ENCODE measurements around the gene PAIP2. TPM values are rescaled to one million over a fixed set of nuclear protein-coding genes. Genes with fewer than 3 reads are reported as not detected.
"Not testable (repeated sequence)": the region's sequence is repeated elsewhere in the genome, so short reads cannot be mapped to it uniquely, and the experiment has no call there.

Gene PAIP2
- total RNA-seq, 1 donor from 2014 or later = 86.6 TPM

DNA sequence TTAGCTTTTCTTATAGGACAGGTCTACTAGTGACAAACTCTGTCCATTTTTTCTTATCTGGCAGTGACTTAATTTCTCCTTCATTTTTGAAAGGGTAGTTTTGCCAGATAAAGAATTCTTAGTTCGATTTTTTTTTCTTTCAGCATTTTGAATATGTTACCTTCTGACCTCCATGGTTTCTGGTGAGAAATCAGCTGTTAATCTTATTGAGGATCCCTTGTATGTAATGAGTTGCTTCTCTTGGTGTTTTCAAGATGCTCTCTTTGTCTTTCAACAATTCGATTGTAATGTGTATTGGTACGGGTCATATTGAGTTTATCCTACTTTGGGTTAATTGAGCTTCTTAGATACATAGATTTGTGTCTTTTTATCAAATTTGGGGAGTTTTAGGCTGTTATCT, 12.5 kb downstream of the PAIP2 start:
- Histone ChIP-seq H3K4me3 (ENCODE audit: low read length in 3 of 3) (no peak overlapping the region), H3K9me3 (ENCODE audit: control insufficient read depth in 3 of 3, low read length in 3 of 3) (no peaks in the 10 kb centered on the region), H3K4me1 (ENCODE audit: control insufficient read depth in 3 of 3, insufficient read depth in 3 of 3, low read length in 3 of 3) (peaks cover 0 to 3% (median 0%) of the 10 kb centered on the region in 3 donors), H3K36me3 (ENCODE audit: control insufficient read depth in 3 of 3, insufficient read depth in 3 of 3, low read length in 3 of 3) (peaks cover 0 to 2% (median 0%) of the 10 kb centered on the region in 3 donors), H3K9ac (ENCODE audit: low read depth in 1 of 3, low read length in 3 of 3) (no peak overlapping the region), H3K27me3 (ENCODE audit: control insufficient read depth in 3 of 3, insufficient read depth in 3 of 3, low read length in 3 of 3) (no peaks in the 10 kb centered on the region), H3K27ac (ENCODE audit: low read depth, low read length) (no peak overlapping the region)

GRCh38 chr5:139355900-139356299, 14.2 kb downstream of the PAIP2 start:
- not testable (repeated sequence) for H3K4me1 ChIP-seq (ENCODE audit: control insufficient read depth in 3 of 3, insufficient read depth in 3 of 3, low read length in 3 of 3); H3K27ac ChIP-seq (ENCODE audit: low read depth, low read length); H3K36me3 ChIP-seq (ENCODE audit: control insufficient read depth in 3 of 3, insufficient read depth in 3 of 3, low read length in 3 of 3); H3K9me3 ChIP-seq (ENCODE audit: control insufficient read depth in 3 of 3, low read length in 3 of 3); H3K27me3 ChIP-seq (ENCODE audit: control insufficient read depth in 3 of 3, insufficient read depth in 3 of 3, low read length in 3 of 3); H3K9ac ChIP-seq (ENCODE audit: low read depth in 1 of 3, low read length in 3 of 3); H3K4me3 ChIP-seq (ENCODE audit: low read length in 3 of 3)

- no peaks in the 10 kb centered on the region for H3K9me3 ChIP-seq (ENCODE audit: control insufficient read depth in 3 of 3, low read length in 3 of 3)
- no peak overlapping the region for H3K9ac ChIP-seq (ENCODE audit: low read depth in 1 of 3, low read length in 3 of 3)
- no peak overlapping the region for H3K27ac ChIP-seq (ENCODE audit: low read depth, low read length)
- no peaks in the 10 kb centered on the region for H3K36me3 ChIP-seq (ENCODE audit: control insufficient read depth in 3 of 3, insufficient read depth in 3 of 3, low read length in 3 of 3)
- H3K4me1 ChIP-seq (ENCODE audit: control insufficient read depth in 3 of 3, insufficient read depth in 3 of 3, low read length in 3 of 3) = no peaks in the 10 kb centered on the region
- no peaks in the 10 kb centered on the region for H3K27me3 ChIP-seq (ENCODE audit: control insufficient read depth in 3 of 3, insufficient read depth in 3 of 3, low read length in 3 of 3)
- H3K4me3 ChIP-seq (ENCODE audit: low read length in 3 of 3) = no peak overlapping the region
Observed at GRCh38 chr5:139358064-139358463, 16.4 kb downstream of the PAIP2 start.

- Histone ChIP-seq H3K4me3 (ENCODE audit: low read length in 3 of 3) (no peak overlapping the region), H3K9me3 (ENCODE audit: control insufficient read depth in 3 of 3, low read length in 3 of 3) (no peaks in the 10 kb centered on the region), H3K27me3 (ENCODE audit: control insufficient read depth in 3 of 3, insufficient read depth in 3 of 3, low read length in 3 of 3) (no peaks in the 10 kb centered on the region), H3K36me3 (ENCODE audit: control insufficient read depth in 3 of 3, insufficient read depth in 3 of 3, low read length in 3 of 3) (peaks cover 0 to 16% (median 5%) of the 10 kb centered on the region in 3 donors), H3K9ac (ENCODE audit: low read depth in 1 of 3, low read length in 3 of 3) (no peak overlapping the region), H3K4me1 (ENCODE audit: control insufficient read depth in 3 of 3, insufficient read depth in 3 of 3, low read length in 3 of 3) (no peaks in the 10 kb centered on the region), H3K27ac (ENCODE audit: low read depth, low read length) (no peak overlapping the region)
Observed at GRCh38 chr5:139360384-139360783, 18.7 kb downstream of the PAIP2 start.

DNA sequence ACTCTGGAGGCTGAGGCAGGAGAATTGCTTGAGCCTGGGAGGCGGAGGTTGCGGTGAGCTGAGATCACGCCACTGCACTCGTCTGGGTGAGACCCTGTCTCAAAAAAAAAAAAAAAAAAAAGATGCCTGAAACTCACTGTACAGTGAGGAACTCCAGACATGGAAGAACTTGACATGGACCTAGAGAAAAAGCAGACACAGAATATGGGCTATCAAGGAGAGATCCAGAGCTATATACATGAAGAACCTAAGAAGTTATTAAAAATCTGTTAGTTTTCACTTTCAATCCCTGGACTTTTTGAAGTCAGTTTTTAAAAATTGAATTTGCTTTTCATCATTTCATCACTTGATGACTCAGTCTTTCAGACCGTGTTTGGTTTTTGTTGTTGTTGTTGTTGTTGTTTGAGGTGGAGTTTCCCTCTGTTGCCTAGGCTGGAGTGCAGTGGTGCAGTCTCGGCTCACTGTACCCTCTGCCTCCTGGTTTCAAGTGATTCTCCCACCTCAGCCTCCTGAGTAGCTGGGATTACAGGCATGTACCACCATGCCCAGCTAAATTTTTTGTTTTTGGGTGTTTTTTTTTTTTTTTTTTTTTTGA, 20.3 kb downstream of the PAIP2 start:
- Histone ChIP-seq H3K36me3 (ENCODE audit: control insufficient read depth in 3 of 3, insufficient read depth in 3 of 3, low read length in 3 of 3) (peaks cover 0 to 24% (median 14%) of the 10 kb centered on the region in 3 donors), H3K27ac (ENCODE audit: low read depth, low read length) (no peak overlapping the region), H3K27me3 (ENCODE audit: control insufficient read depth in 3 of 3, insufficient read depth in 3 of 3, low read length in 3 of 3) (no peaks in the 10 kb centered on the region), H3K9ac (ENCODE audit: low read depth in 1 of 3, low read length in 3 of 3) (no peak overlapping the region), H3K9me3 (ENCODE audit: control insufficient read depth in 3 of 3, low read length in 3 of 3) (no peaks in the 10 kb centered on the region), H3K4me1 (ENCODE audit: control insufficient read depth in 3 of 3, insufficient read depth in 3 of 3, low read length in 3 of 3) (no peaks in the 10 kb centered on the region), H3K4me3 (ENCODE audit: low read length in 3 of 3) (no peak overlapping the region)

GRCh38 chr5:139363937-139364336, 22.3 kb downstream of the PAIP2 start:
- peaks cover 3 to 24% (median 21%) of the 10 kb centered on the region in 3 donors for H3K36me3 ChIP-seq (ENCODE audit: control insufficient read depth in 3 of 3, insufficient read depth in 3 of 3, low read length in 3 of 3)
- H3K4me1 ChIP-seq (ENCODE audit: control insufficient read depth in 3 of 3, insufficient read depth in 3 of 3, low read length in 3 of 3) = peaks cover 3 to 5% (median 3%) of the 10 kb centered on the region in 3 donors
- H3K9me3 ChIP-seq (ENCODE audit: control insufficient read depth in 3 of 3, low read length in 3 of 3) = no peaks in the 10 kb centered on the region
- H3K4me3 ChIP-seq (ENCODE audit: low read length in 3 of 3) = no peak overlapping the region
- H3K27ac ChIP-seq (ENCODE audit: low read depth, low read length) = no peak overlapping the region
- H3K27me3 ChIP-seq (ENCODE audit: control insufficient read depth in 3 of 3, insufficient read depth in 3 of 3, low read length in 3 of 3) = no peaks in the 10 kb centered on the region
- H3K9ac ChIP-seq (ENCODE audit: low read depth in 1 of 3, low read length in 3 of 3) = no peak overlapping the region

DNA sequence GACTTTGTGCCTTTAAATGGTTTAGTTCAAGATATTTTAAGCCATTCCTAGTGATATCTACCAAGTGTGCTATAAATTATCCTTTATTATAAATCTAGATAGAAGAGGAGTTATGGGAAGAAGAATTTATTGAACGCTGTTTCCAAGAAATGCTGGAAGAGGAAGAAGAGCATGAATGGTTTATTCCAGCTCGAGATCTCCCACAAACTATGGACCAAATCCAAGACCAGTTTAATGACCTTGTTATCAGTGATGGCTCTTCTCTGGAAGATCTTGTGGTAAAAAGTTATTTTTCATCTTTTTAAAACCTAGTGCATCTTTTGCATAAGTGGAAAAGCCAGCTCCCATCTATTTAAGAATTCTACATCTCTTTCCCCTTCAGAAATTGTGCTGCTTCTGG, 22.8 kb downstream of the PAIP2 start:
- peaks cover 6 to 10% (median 8%) of the 10 kb centered on the region in 3 donors for H3K4me1 ChIP-seq (ENCODE audit: control insufficient read depth in 3 of 3, insufficient read depth in 3 of 3, low read length in 3 of 3)
- no peak overlapping the region for H3K9ac ChIP-seq (ENCODE audit: low read depth in 1 of 3, low read length in 3 of 3)
- no peaks in the 10 kb centered on the region for H3K27me3 ChIP-seq (ENCODE audit: control insufficient read depth in 3 of 3, insufficient read depth in 3 of 3, low read length in 3 of 3)
- H3K36me3 ChIP-seq (ENCODE audit: control insufficient read depth in 3 of 3, insufficient read depth in 3 of 3, low read length in 3 of 3) = peaks cover 3 to 28% (median 25%) of the 10 kb centered on the region in 3 donors
- no peak overlapping the region for H3K27ac ChIP-seq (ENCODE audit: low read depth, low read length)
- H3K9me3 ChIP-seq (ENCODE audit: control insufficient read depth in 3 of 3, low read length in 3 of 3) = no peaks in the 10 kb centered on the region
- H3K4me3 ChIP-seq (ENCODE audit: low read length in 3 of 3) = no peak overlapping the region

GRCh38 chr5:139368613-139369012, 27.0 kb downstream of the PAIP2 start:
- no peak overlapping the region for H3K9ac ChIP-seq (ENCODE audit: low read depth in 1 of 3, low read length in 3 of 3)
- peaks cover 11 to 22% (median 14%) of the 10 kb centered on the region in 3 donors for H3K4me1 ChIP-seq (ENCODE audit: control insufficient read depth in 3 of 3, insufficient read depth in 3 of 3, low read length in 3 of 3)
- no peaks in the 10 kb centered on the region for H3K27me3 ChIP-seq (ENCODE audit: control insufficient read depth in 3 of 3, insufficient read depth in 3 of 3, low read length in 3 of 3)
- H3K27ac ChIP-seq (ENCODE audit: low read depth, low read length) = peak overlapping the region; percentile 10
- H3K36me3 ChIP-seq (ENCODE audit: control insufficient read depth in 3 of 3, insufficient read depth in 3 of 3, low read length in 3 of 3) = peaks cover 8 to 41% (median 30%) of the 10 kb centered on the region in 3 donors
- H3K4me3 ChIP-seq (ENCODE audit: low read length in 3 of 3) = no peak overlapping the region
- no peaks in the 10 kb centered on the region for H3K9me3 ChIP-seq (ENCODE audit: control insufficient read depth in 3 of 3, low read length in 3 of 3)

DNA sequence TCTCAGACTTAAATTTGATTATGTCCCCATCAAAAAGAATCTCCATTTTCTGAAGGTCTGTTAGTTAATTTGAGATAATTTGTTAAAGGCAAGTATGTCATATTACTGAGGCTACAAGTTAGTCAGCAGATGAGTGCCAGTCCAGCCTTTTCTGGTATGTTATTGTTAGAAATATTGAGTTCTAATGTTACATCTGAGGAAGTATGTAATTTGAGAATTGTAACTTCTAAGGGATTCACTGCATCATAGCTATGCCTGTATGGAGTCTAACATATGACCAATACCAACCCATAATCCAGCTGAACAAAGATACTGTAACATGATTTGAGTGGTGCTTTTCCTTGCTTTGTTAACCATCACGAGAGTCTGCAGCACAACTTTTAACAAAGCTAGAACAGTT, 27.5 kb downstream of the PAIP2 start:
- Histone ChIP-seq H3K27me3 (ENCODE audit: control insufficient read depth in 3 of 3, insufficient read depth in 3 of 3, low read length in 3 of 3) (no peaks in the 10 kb centered on the region), H3K4me3 (ENCODE audit: low read length in 3 of 3) (no peak overlapping the region), H3K9me3 (ENCODE audit: control insufficient read depth in 3 of 3, low read length in 3 of 3) (no peaks in the 10 kb centered on the region), H3K4me1 (ENCODE audit: control insufficient read depth in 3 of 3, insufficient read depth in 3 of 3, low read length in 3 of 3) (peaks cover 16 to 28% (median 20%) of the 10 kb centered on the region in 3 donors), H3K27ac (ENCODE audit: low read depth, low read length) (peak overlapping the region; percentile 10), H3K9ac (ENCODE audit: low read depth in 1 of 3, low read length in 3 of 3) (no peak overlapping the region), H3K36me3 (ENCODE audit: control insufficient read depth in 3 of 3, insufficient read depth in 3 of 3, low read length in 3 of 3) (peaks cover 9 to 36% (median 26%) of the 10 kb centered on the region in 3 donors)

- no peak overlapping the region for H3K27ac ChIP-seq (ENCODE audit: low read depth, low read length)
- no peak overlapping the region for H3K9ac ChIP-seq (ENCODE audit: low read depth in 1 of 3, low read length in 3 of 3)
- no peaks in the 10 kb centered on the region for H3K27me3 ChIP-seq (ENCODE audit: control insufficient read depth in 3 of 3, insufficient read depth in 3 of 3, low read length in 3 of 3)
- H3K36me3 ChIP-seq (ENCODE audit: control insufficient read depth in 3 of 3, insufficient read depth in 3 of 3, low read length in 3 of 3) = peaks cover 11 to 20% (median 18%) of the 10 kb centered on the region in 3 donors
- no peak overlapping the region for H3K4me3 ChIP-seq (ENCODE audit: low read length in 3 of 3)
- H3K4me1 ChIP-seq (ENCODE audit: control insufficient read depth in 3 of 3, insufficient read depth in 3 of 3, low read length in 3 of 3) = peaks cover 20 to 39% (median 22%) of the 10 kb centered on the region in 3 donors
- H3K9me3 ChIP-seq (ENCODE audit: control insufficient read depth in 3 of 3, low read length in 3 of 3) = no peaks in the 10 kb centered on the region
Observed at GRCh38 chr5:139371482-139372435, 30.1 kb downstream of the PAIP2 start.

Data from skeletal muscle tissue (tissue), 4 donors.